Measurements from ENCODE around the gene RPL41. TPM values are rescaled to one million over a fixed set of nuclear protein-coding genes. Genes with fewer than 3 reads are reported as not detected.

RPL41 gene
- total RNA-seq, 1 donor from 2014 or later = 1,819 TPM

- H3K9me3 ChIP-seq = no peaks in the 10 kb centered on the region
- intact Hi-C loops (cut with DNase I) = no loop called here
- no peak for DNase-seq (ENCODE audit: low spot score in 2 of 2)
- H3K4me3 ChIP-seq = no peak overlapping the region
- H3K27me3 ChIP-seq = no peaks in the 10 kb centered on the region
- no peaks in the 10 kb centered on the region for H3K36me3 ChIP-seq
- H3K4me1 ChIP-seq = no peaks in the 10 kb centered on the region
- H3K27ac ChIP-seq = no peak overlapping the region
- TF ChIP-seq, protein P1, sequence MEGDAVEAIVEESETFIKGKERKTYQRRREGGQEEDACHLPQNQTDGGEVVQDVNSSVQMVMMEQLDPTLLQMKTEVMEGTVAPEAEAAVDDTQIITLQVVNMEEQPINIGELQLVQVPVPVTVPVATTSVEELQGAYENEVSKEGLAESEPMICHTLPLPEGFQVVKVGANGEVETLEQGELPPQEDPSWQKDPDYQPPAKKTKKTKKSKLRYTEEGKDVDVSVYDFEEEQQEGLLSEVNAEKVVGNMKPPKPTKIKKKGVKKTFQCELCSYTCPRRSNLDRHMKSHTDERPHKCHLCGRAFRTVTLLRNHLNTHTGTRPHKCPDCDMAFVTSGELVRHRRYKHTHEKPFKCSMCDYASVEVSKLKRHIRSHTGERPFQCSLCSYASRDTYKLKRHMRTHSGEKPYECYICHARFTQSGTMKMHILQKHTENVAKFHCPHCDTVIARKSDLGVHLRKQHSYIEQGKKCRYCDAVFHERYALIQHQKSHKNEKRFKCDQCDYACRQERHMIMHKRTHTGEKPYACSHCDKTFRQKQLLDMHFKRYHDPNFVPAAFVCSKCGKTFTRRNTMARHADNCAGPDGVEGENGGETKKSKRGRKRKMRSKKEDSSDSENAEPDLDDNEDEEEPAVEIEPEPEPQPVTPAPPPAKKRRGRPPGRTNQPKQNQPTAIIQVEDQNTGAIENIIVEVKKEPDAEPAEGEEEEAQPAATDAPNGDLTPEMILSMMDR (IDR thresholded peaks at IDR 0.05) = no peak
Measured at GRCh38 chr12:56097738-56098137, 18.7 kb upstream of the RPL41 start.

GRCh38 chr12:56098592-56098991 is 17.8 kb upstream of the RPL41 start:
- no peak for DNase-seq (ENCODE audit: low spot score in 2 of 2)
- no peaks in the 10 kb centered on the region for H3K27me3 ChIP-seq
- H3K4me1 ChIP-seq = no peaks in the 10 kb centered on the region
- no peak overlapping the region for H3K27ac ChIP-seq
- no peak overlapping the region for H3K4me3 ChIP-seq
- H3K36me3 ChIP-seq = no peaks in the 10 kb centered on the region
- no peaks in the 10 kb centered on the region for H3K9me3 ChIP-seq
- TF ChIP-seq, protein P1 (IDR thresholded peaks at IDR 0.05) = no peak
- intact Hi-C loops (cut with DNase I) = no loop called here

DNA sequence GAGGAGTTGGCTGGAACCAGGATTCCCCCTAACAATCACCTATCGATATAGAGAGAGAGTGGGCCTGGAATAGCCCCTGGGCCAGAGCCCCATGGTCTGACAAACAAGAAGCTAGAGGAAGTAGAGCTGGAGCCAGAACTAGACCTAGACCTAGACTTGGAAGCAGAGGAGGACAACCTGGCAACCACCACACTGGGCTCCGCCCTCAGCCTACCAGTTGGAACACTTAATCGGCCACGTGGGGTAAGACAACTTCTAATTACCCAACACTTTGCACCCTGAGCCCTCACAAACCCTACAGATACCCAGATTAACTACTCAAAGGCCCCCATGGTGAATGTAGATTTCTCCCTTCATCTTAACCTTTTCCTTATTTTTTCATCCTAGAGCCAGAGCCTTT is 16.6 kb upstream of the RPL41 start:
- Histone ChIP-seq H3K4me3 (no peak overlapping the region), H3K36me3 (no peaks in the 10 kb centered on the region), H3K27me3 (no peaks in the 10 kb centered on the region), H3K4me1 (no peaks in the 10 kb centered on the region), H3K27ac (no peak overlapping the region), H3K9me3 (no peaks in the 10 kb centered on the region)
- intact Hi-C loops (cut with DNase I) = no loop called here
- TF ChIP-seq, protein P1 (IDR thresholded peaks at IDR 0.05) = no peak
- no peak for DNase-seq (ENCODE audit: low spot score in 2 of 2)

DNA sequence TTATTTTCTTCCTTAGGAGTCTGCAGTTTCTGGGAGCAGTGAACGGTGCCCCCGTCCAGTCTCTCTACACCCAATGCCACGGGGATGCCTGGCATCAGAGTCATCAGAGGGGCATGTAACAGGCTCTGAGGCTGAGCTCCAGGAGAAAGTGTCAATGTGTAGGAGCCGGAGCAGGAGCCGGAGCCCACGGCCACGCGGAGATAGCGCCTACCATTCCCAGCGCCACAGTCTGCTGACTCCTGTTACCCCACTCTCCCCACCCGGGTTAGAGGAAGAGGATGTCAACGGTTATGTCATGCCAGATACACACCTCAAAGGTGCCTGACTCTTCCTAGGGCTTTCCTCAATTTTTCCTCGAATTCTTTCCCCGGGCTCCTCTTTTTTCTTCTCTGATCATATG is 15.4 kb upstream of the RPL41 start:
- no peaks in the 10 kb centered on the region for H3K36me3 ChIP-seq
- no peaks in the 10 kb centered on the region for H3K27me3 ChIP-seq
- no peaks in the 10 kb centered on the region for H3K9me3 ChIP-seq
- H3K4me3 ChIP-seq = no peak overlapping the region
- intact Hi-C loops (cut with DNase I) = no loop called here
- TF ChIP-seq, protein P1 (IDR thresholded peaks at IDR 0.05) = no peak
- DNase-seq (ENCODE audit: low spot score in 2 of 2) = no peak
- H3K4me1 ChIP-seq = peaks cover 0 to 10% of the 10 kb centered on the region in 2 donors
- no peak overlapping the region for H3K27ac ChIP-seq

- Histone ChIP-seq H3K27ac (no peak overlapping the region), H3K4me3 (peak overlapping the region in 1 of 2 donors; percentile 88)
- intact Hi-C loops (cut with DNase I) = no loop called here
Measured at GRCh38 chr12:56102683-56103065, 13.8 kb upstream of the RPL41 start.

More at GRCh38 chr12:56102683-56103065, 13.8 kb upstream of the RPL41 start:
- Histone ChIP-seq H3K27me3 (no peaks in the 10 kb centered on the region), H3K9me3 (no peaks in the 10 kb centered on the region), H3K36me3 (peaks cover 9 to 11% of the 10 kb centered on the region in 2 donors), H3K4me1 (peaks cover 0 to 13% of the 10 kb centered on the region in 2 donors)
- DNase-seq (ENCODE audit: low spot score in 2 of 2) = no peak
- TF ChIP-seq, protein P1 (IDR thresholded peaks at IDR 0.05) = no peak

All from ascending aorta (tissue), 2 donors.